D341Med (cell line): ENCODE measurements around the gene ZNF365.
"Not testable (repeated sequence)": the region's sequence is repeated elsewhere in the genome, so short reads cannot be mapped to it uniquely, and the experiment has no call there.

Source experiments
- DNase-seq: peaks from one replicate; pipeline ENCODE4 v3.0.0; 2012; ENCODE audit warnings: low spot score

The ZNF365 gene

GRCh38 chr10:62373995-62374861 lies at the start of gene ZNF365:
ZNF365 (plus strand) TSS chr10:62374369; CDS start chr10:62376194, 1,825 bp downstream.
- peak; percentile 59 for DNase-seq

DNA sequence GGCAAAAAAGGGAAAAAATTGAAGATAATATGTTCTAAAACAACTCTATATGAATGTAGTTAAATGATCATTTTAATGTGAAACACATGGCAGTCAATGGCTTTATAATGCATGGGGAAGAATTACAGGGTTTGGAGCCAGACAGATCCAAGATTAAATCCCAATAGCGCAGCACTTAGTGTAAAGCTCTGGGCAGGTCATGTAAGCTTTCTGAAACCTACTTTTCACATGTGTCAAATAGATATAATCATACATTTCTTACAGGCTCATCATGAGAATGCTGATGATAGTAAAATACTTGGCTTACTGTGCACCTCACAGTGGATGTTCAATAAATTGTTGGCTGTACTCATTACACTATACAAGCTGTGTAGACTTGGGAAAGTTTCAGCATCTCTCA lies 48.0 kb upstream of the ZNF365 start:
- DNase-seq = no peak

DNA sequence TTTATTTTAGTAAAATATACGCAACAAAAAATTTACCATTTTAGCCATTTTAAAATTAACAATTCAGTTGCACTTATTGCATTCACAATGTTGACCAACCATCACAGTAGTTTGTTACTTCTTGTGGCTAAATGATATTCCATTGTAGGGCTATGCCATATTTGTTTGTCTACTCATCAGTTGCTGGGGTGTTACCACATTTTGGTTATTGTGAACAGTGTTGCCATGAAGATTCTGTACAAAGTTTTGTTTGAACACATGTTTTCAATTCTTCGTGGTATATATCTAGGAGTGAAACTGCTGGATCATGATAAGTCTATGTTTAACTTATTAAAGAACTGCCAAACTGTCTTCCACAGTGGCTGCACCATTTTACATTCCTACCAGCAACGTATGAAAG lies 46.3 kb upstream of the ZNF365 start:
- DNase-seq = no peak

GRCh38 chr10:62330213-62330612 lies 44.0 kb upstream of the ZNF365 start:
- no peak for DNase-seq

DNA sequence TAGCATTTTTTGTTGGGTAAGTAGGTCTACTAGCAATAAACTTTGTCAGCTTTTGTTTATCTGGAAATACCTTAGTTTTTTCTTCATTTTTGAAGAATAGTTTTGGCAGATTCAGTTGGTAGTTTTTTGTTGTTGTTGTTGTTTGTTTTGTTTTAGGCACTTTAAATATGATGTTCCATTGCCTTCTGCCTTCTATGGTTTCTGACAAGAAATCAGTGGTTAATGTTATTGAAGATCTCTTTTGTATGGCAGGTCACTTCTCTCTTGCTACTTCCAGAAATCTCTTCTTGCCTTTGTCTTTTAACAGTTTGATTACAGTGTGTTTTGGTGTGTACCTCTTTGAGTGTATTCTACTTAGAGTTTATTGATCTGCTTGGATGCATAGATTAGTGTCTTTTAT lies 41.8 kb upstream of the ZNF365 start:
- no peak for DNase-seq

DNA sequence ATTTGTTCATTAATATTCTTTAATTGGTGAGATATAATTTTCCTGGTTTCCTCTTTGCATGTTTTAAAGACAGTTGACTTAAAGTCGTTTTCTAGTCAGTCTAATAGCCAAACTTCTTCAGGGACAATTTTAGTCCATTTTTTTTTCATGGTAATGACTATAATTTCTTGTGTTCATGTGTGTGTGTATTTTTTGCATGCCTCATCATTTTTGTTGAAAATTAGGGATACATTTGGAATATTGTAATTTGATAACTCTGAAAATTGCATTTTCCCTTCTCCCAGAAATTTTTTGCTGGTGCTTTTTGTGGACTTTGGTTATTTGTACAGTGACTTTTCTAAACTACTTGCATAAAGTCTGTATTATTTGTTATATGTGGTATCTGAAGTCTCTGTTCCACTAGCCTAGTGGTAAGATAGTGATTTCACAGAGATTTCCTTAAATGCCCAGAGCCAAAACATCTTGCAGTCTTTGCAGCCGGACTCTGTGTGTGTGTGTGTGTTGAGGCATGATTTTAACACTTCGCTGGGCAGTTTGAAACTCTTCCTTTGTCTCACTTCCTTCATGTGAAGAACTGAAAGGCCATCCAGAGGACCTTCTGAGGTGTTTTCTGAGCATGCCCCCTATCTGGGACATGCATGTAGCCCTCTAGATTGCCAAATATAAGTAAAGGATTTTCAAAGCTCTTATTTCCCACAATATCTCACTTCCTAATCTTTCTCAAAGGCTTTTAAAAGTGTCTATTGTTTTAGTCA lies 40.9 kb upstream of the ZNF365 start:
- DNase-seq = no peak

- no peak for DNase-seq
Observed at GRCh38 chr10:62333988-62334682, 40.0 kb upstream of the ZNF365 start.

GRCh38 chr10:62335326-62335725 lies 38.8 kb upstream of the ZNF365 start:
- no peak for DNase-seq

GRCh38 chr10:62336404-62336803 lies 37.8 kb upstream of the ZNF365 start:
- no peak for DNase-seq

- DNase-seq = no peak
Observed at GRCh38 chr10:62341419-62341818, 32.8 kb upstream of the ZNF365 start.

- DNase-seq = no peak
Observed at GRCh38 chr10:62343000-62343399, 31.2 kb upstream of the ZNF365 start.

GRCh38 chr10:62348029-62348428 lies 26.1 kb upstream of the ZNF365 start:
- DNase-seq = no peak

- DNase-seq = no peak
Observed at GRCh38 chr10:62352356-62352970, 21.7 kb upstream of the ZNF365 start.

GRCh38 chr10:62354916-62355315 lies 19.3 kb upstream of the ZNF365 start:
- DNase-seq = no peak

- DNase-seq = no peak
Observed at GRCh38 chr10:62356447-62356846, 17.7 kb upstream of the ZNF365 start.

DNA sequence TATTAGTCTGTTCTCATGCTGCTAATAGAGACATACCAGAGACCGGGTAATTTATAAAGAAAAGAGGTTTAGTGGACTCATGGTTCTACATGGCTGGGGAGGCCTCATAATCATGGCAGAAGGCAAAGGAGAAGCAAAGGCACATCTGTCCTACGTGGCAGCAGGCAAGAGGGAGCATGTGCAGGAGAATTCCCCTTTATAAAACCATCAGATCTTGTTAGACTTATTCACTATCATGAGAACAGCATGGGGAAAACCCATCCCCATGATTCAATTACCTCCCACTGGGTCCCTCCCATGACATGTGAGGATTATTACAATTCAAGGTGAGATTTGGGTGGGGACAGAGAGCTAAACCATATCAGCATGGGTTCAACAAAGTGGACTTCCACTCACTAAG lies 16.0 kb upstream of the ZNF365 start:
- not testable (repeated sequence) for DNase-seq

- no peak for DNase-seq
Observed at GRCh38 chr10:62373639-62373994, 552 bp upstream of the ZNF365 start.

GRCh38 chr10:62374862-62375710 lies 917 bp downstream of the ZNF365 start:
- no peak for DNase-seq

- DNase-seq = no peak
Observed at GRCh38 chr10:62376071-62377025, 2.2 kb downstream of the ZNF365 start.

DNA sequence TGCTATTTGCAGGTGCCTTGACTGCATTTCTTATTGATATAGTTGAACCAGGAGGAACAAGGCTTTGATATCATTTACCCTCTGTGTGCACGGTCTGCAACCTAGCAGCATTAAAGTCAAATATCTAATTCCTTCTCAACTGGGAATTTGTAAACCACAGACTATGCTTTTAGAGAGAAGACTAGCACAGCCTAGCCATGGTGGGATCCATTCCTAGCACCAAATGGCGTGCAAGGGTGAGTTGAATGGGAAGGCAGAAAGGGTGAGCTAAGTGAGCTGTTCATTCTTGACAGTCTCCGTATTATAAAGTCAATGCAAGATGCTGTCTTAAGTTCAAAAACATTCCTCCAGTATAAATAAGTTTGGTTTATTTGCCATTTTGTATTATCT lies 2.9 kb downstream of the ZNF365 start:
- no peak for DNase-seq
